K562 (cell line): ENCODE measurements around the gene ARID3A. TPM values are rescaled to one million over a fixed set of nuclear protein-coding genes. Genes with fewer than 3 reads are reported as not detected.
A peak's percentile ranks its signal among the peaks of the same experiment; 100 is the strongest.

Experiments used
- ARID3A ChIP-seq: IDR thresholded peaks from 2 replicates; pipeline ENCODE4 v1.6.1; 2012; ENCODE audit warnings: low read depth, low read length, improper control_type of control experiment, borderline replicate concordance
- CBX1 ChIP-seq: sonication (generic); IDR thresholded peaks from 2 replicates; pipeline ENCODE4 v1.6.1; 2016; ENCODE audit warnings: antibody characterized with exemption, low read depth, mild to moderate bottlenecking
- CC2D1A ChIP-seq: fragments of 450-650 bp; IDR thresholded peaks from 2 replicates; pipeline ENCODE4 v1.6.1; 2017; ENCODE audit warnings: mild to moderate bottlenecking
- CCAR2 ChIP-seq: fragments of 200-400 bp; formaldehyde crosslinking; IDR thresholded peaks from 2 replicates; pipeline ENCODE4 v1.6.1; 2017; ENCODE audit warnings: mild to moderate bottlenecking, low read depth, low read length
- ELK3 ChIP-seq: fragments of 450-650 bp; formaldehyde crosslinking; IDR thresholded peaks from 2 replicates; pipeline ENCODE4 v1.4.0; 2020; ENCODE audit warnings: mild to moderate bottlenecking
- HIVEP1 ChIP-seq: fragments of 250-450 bp; sonication (Bioruptor Pico); IDR thresholded peaks from 2 replicates; pipeline ENCODE4 v1.4.0; 2020; ENCODE audit warnings: mild to moderate bottlenecking
- ILF3 ChIP-seq: fragments of 450-650 bp; IDR thresholded peaks from 2 replicates; pipeline ENCODE4 v1.6.1; 2018; ENCODE audit warnings: antibody characterized with exemption, mild to moderate bottlenecking, moderate library complexity, borderline replicate concordance
- MYC ChIP-seq, 2 experiments: fragments of 250-450 bp in 1 of 2; sonication (Bioruptor Pico) in 1 of 2; IDR thresholded peaks; 2 replicates each; pipeline versions ENCODE4 v1.5.1 to v1.6.1; 2012 to 2021; ENCODE audit warnings: low read depth in 2 of 2, borderline replicate concordance in 1 of 2, improper control_type of control experiment in 1 of 2, low read length in 1 of 2, mild to moderate bottlenecking in 1 of 2, moderate library complexity in 1 of 2
- PKNOX1 ChIP-seq: fragments of 450-650 bp; IDR thresholded peaks from 2 replicates; pipeline ENCODE4 v1.6.1; 2016
- POLR2AphosphoS5 ChIP-seq: IDR thresholded peaks from 2 replicates; pipeline ENCODE4 v1.6.1; 2011; ENCODE audit warnings: mild to moderate bottlenecking, low read depth, low read length, moderate library complexity; ENCODE audit not compliant: control insufficient read depth, insufficient read depth
- PTRF ChIP-seq: fragments of 450-650 bp; IDR thresholded peaks from 2 replicates; pipeline ENCODE4 v1.6.1; 2016; ENCODE audit warnings: mild to moderate bottlenecking, missing genetic modification characterization, missing compliant biosample characterization
- RBM17 ChIP-seq: fragments of 200-400 bp; formaldehyde crosslinking; IDR thresholded peaks from 2 replicates; pipeline ENCODE4 v1.6.1; 2017; ENCODE audit warnings: low read depth, mild to moderate bottlenecking, low read length, borderline replicate concordance
- RBM34 ChIP-seq: fragments of 200-400 bp; formaldehyde crosslinking; IDR thresholded peaks from 2 replicates; pipeline ENCODE4 v1.6.1; 2018; ENCODE audit warnings: low read length, borderline replicate concordance; ENCODE audit not compliant: insufficient read depth
- RFX5 ChIP-seq: IDR thresholded peaks from 2 replicates; pipeline ENCODE4 v1.6.1; 2011; ENCODE audit warnings: low read depth, mild to moderate bottlenecking, improper control_type of control experiment, low read length
- THRA ChIP-seq: fragments of 450-650 bp; IDR thresholded peaks from 2 replicates; pipeline ENCODE4 v1.6.1; 2017; ENCODE audit warnings: mild to moderate bottlenecking, moderate library complexity
- VEZF1 ChIP-seq: fragments of 200-800 bp; sonication (Bioruptor generic); IDR thresholded peaks from 2 replicates; pipeline ENCODE4 v1.6.1; 2017; ENCODE audit warnings: missing genetic modification characterization, missing compliant biosample characterization
- XRCC3 ChIP-seq: fragments of 450-650 bp; IDR thresholded peaks from 2 replicates; pipeline ENCODE4 v1.6.1; 2017; ENCODE audit warnings: mild to moderate bottlenecking, moderate library complexity
- ZEB2 ChIP-seq: fragments of 450-650 bp; IDR thresholded peaks from 2 replicates; pipeline ENCODE4 v1.6.1; 2016
- ZNF121 ChIP-seq: sonication (generic); formaldehyde crosslinking; conservative IDR thresholded peaks from 2 replicates; pipeline ENCODE4 v1.8.0; 2022; ENCODE audit warnings: missing genetic modification reagents
- ZNF354B ChIP-seq: fragments of 250-450 bp; sonication (Bioruptor Pico); IDR thresholded peaks from 2 replicates; pipeline ENCODE4 v1.4.0; 2020
- ZNF766 ChIP-seq: fragments of 200-800 bp; sonication (Bioruptor generic); conservative IDR thresholded peaks from 2 replicates; pipeline ENCODE4 v1.6.1; 2016; ENCODE audit warnings: missing genetic modification characterization, missing compliant biosample characterization
- polyA plus RNA-seq, 8 experiments: library from polyadenylated mRNA; depleted of rRNA in 4 of 8; stranded (reverse) in 5 of 8; unstranded in 3 of 8; fragments of >200 nt; fragmentation: Nextera tagmentation in 2 of 8; fragmentation: Illumina TruSeq in 1 of 8; extraction: Ambion mirVana in 2 of 8; extraction: Trizol in 1 of 8; gene quantifications; 2 replicates each; pipeline versions ENCODE4 v1.2.1 to v1.2.3, GENCODE V29; 2011 to 2014; ENCODE audit warnings: inconsistent platforms in 1 of 8, missing spikeins in 1 of 8
- total RNA-seq, 7 experiments: library from RNA; depleted of rRNA in 6 of 7; stranded (reverse); fragments of >200 nt in 6 of 7; fragmentation: Illumina TruSeq in 2 of 7; extraction: Trizol in 2 of 7; gene quantifications; 2 replicates each; pipeline versions ENCODE4 v1.2.1 to v1.2.3, GENCODE V29; 2011 to 2021; ENCODE audit warnings: low replicate concordance in 1 of 7

The ARID3A gene
- total and polyA plus RNA-seq, 9 of the 15 experiments (the other 6 are each of a cell fraction or from before 2014, with no cell fraction given) = 1.4 to 118 (median 31.2) TPM

GRCh38 chr19:892894-893689 lies 32.7 kb upstream of the ARID3A start, which contains the start of the genes MED16 and RNU6-9 (continued):
- peak; percentile 88 for TF ChIP-seq ZNF121 (CRISPR knock-in tag)
- peak; percentile 32; the same call in 1 of the 2 replicates for TF ChIP-seq MYC (IDR thresholded peaks at IDR 0.05; ENCODE audit: low read depth, low read length)
- no peak for TF ChIP-seq MYC (CRISPR knock-in tag; IDR thresholded peaks at IDR 0.05; ENCODE audit: borderline replicate concordance, low read depth)
- TF ChIP-seq XRCC3 = no peak
- no peak for TF ChIP-seq ELK3 (CRISPR knock-in tag)
- no peak for TF ChIP-seq ZNF354B
- TF ChIP-seq CCAR2 = no peak
- no peak for TF ChIP-seq PTRF (tag)
- TF ChIP-seq THRA = no peak
- TF ChIP-seq RFX5 = no peak; the same call in 1 of the 2 replicates
- TF ChIP-seq POLR2AphosphoS5 = peak; percentile 33; the same call in 1 of the 2 replicates
- 0 out of 2 replicates have a peak, but pooled peaks have one; percentile 28 for TF ChIP-seq CBX1
- no peak for TF ChIP-seq CC2D1A
- peak; percentile 61 for TF ChIP-seq VEZF1 (CRISPR knock-in tag)
- TF ChIP-seq ARID3A = no peak
- no peak for TF ChIP-seq RBM34
- peak; percentile 77; the same call in 1 of the 2 replicates for TF ChIP-seq ILF3
- no peak for TF ChIP-seq RBM17
- no peak for TF ChIP-seq PKNOX1
- TF ChIP-seq ZEB2 = peak; percentile 25; the same call in 1 of the 2 replicates
- TF ChIP-seq ZNF766 = peak; percentile 63
- no peak for TF ChIP-seq HIVEP1 (CRISPR knock-in tag)
